ENCODE results near the gene SLC51B. TPM values are rescaled to one million over a fixed set of nuclear protein-coding genes. Genes with fewer than 3 reads are reported as not detected.

Gene SLC51B
- total RNA-seq (2022; extraction: Qiagen RNA extraction) = 13.6 to 18.9 TPM (median 16.4 TPM) in 5 replicates

DNA sequence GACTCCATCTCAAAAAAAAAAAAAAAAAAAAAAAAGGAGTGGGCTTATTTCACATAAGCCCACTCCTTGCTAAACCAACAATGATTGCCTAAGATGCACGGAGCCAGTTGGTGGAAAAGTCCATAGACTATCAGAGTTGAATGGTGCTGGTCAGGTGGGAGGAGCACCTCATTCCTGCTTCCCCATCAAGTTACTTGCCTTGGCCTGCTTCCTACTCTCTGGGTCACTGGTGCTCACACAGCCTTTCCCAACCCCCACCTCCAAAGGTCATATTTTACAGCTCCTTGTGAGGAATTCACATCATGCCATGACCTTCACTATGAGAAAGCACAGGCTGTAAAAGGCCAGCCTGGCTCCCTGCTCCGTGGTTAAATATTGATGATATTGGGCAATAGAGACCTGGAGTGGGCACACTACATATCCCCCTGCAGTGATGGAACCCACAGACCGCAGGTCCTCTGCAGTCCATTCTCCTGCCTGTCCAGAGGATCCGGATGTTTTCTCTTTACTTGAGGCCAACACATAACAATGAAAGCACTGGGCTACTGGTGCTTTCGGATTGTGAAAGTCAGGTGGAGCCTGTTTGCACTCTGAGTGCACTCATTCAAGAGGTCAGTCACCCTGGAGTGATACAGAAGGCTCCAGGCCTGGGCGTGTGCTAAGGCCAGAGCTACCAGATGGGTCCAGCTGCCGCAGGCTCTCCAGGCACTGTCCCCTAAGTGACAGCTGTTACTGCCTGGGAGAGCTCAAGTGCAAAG, at the start of gene SLC51B:
Gene SLC51B, plus strand, starts transcription at position 664 of the 758 bp plus-strand sequence. CDS start 4,618 bp downstream, outside the sequence.

GRCh38 chr15:65028921-65029735, 16.1 kb upstream of the SLC51B start, which contains the start of gene MTFMT:
TSS of gene MTFMT (minus strand) at chr15:65029639. CDS start at chr15:65029613, 26 bp downstream.

GRCh38 chr15:65067645-65068402, 22.6 kb downstream of the SLC51B start, which contains the start of gene RASL12:
TSS of gene RASL12 (minus strand) at chr15:65067991. CDS start at chr15:65067835, 156 bp downstream.

DNA sequence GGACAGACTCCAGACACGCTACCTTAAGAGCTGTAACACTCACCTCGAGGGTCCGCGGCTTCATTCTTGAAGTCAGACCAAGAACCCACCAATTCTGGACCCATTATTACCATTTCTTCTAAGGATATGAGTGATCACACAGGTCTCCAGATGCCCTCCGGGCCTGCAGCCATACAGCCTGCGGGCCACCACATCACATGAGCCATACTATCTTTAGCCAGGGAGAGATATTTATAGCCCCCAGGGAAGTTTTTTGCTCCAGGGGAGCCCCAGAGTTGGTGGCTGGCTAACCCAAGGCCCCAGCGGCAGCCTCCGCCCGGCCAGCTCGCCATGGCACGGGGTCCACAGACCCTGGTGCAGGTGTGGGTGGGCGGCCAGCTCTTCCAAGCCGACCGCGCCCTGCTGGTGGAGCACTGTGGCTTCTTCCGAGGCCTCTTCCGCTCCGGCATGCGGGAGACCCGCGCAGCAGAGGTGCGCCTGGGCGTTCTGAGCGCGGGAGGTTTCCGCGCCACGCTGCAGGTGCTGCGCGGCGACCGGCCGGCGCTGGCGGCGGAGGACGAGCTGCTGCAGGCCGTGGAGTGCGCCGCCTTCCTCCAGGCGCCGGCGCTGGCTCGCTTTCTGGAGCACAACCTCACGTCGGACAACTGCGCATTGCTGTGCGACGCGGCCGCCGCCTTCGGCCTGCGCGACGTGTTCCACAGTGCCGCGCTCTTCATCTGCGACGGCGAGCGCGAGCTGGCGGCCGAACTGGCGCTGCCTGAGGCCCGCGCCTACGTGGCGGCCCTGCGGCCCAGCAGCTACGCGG, 31.5 kb downstream of the SLC51B start, which contains the start of gene KBTBD13:
Gene KBTBD13, plus strand, starts transcription at position 261 of the 805 bp plus-strand sequence. Its CDS starts 70 bp downstream, at position 331.

Other genes with a start within 250 kb of the SLC51B start
- 9.8 to 17.7 TPM (median 16.7 TPM) in 5 replicates for gene PIF1, start 219.7 kb upstream of the SLC51B start, total RNA-seq (2022; extraction: Qiagen RNA extraction)
- gene PLEKHO2, start 203.5 kb upstream of the SLC51B start, total RNA-seq (2022; extraction: Qiagen RNA extraction) = 6.3 to 7.7 TPM (median 6.4 TPM) in 5 replicates
- 1.7 to 1.9 TPM (median 1.7 TPM) in 5 replicates for gene ANKDD1A, start 133.5 kb upstream of the SLC51B start, total RNA-seq (2022; extraction: Qiagen RNA extraction)
- gene SPG21, start 55.5 kb upstream of the SLC51B start, total RNA-seq (2022; extraction: Qiagen RNA extraction) = 112 to 127 TPM (median 119 TPM) in 5 replicates
- gene MTFMT, start 15.7 kb upstream of the SLC51B start, total RNA-seq (2022; extraction: Qiagen RNA extraction) = 23.9 to 27.5 TPM (median 24.8 TPM) in 5 replicates
- 0.08 to 0.18 TPM (median 0.09 TPM) in 5 replicates for gene RASL12, start 22.6 kb downstream of the SLC51B start, total RNA-seq (2022; extraction: Qiagen RNA extraction)
- not detected in 5 replicates for gene KBTBD13, start 31.4 kb downstream of the SLC51B start, total RNA-seq (2022; extraction: Qiagen RNA extraction)
- 0.53 to 0.97 TPM (median 0.84 TPM) in 5 replicates for gene UBAP1L, start 69.8 kb downstream of the SLC51B start, total RNA-seq (2022; extraction: Qiagen RNA extraction)
- gene PDCD7, start 88.4 kb downstream of the SLC51B start, total RNA-seq (2022; extraction: Qiagen RNA extraction) = 25.7 to 27.3 TPM (median 26.4 TPM) in 5 replicates
- 34.8 to 60.4 TPM (median 45.5 TPM) in 5 replicates for gene CLPX, start 140.0 kb downstream of the SLC51B start, total RNA-seq (2022; extraction: Qiagen RNA extraction)
- gene CILP, start 166.1 kb downstream of the SLC51B start, total RNA-seq (2022; extraction: Qiagen RNA extraction) = 0.40 to 0.60 TPM (median 0.46 TPM) in 5 replicates
- 9.9 to 12.0 TPM (median 11.0 TPM) in 5 replicates for gene PARP16, start 241.5 kb downstream of the SLC51B start, total RNA-seq (2022; extraction: Qiagen RNA extraction)

All from A549 treated with AZD2906 at 1 μM for 4 hours (cell line).